HG02571 (cell line): Measurements from ENCODE around the gene TIAL1.
A peak's percentile ranks its signal among the peaks of the same experiment; 100 is the strongest.
"Not testable (repeated sequence)": the region's sequence is repeated elsewhere in the genome, so short reads cannot be mapped to it uniquely, and the experiment has no call there.

Experiments used
- ATAC-seq: cut with Tn5 transposase; IDR thresholded peaks from one replicate; pipeline ENCODE4 v1.9.1; 2021; ENCODE audit warnings: mild to moderate bottlenecking, moderate library complexity; ENCODE audit not compliant: unreplicated experiment

The TIAL1 gene

DNA sequence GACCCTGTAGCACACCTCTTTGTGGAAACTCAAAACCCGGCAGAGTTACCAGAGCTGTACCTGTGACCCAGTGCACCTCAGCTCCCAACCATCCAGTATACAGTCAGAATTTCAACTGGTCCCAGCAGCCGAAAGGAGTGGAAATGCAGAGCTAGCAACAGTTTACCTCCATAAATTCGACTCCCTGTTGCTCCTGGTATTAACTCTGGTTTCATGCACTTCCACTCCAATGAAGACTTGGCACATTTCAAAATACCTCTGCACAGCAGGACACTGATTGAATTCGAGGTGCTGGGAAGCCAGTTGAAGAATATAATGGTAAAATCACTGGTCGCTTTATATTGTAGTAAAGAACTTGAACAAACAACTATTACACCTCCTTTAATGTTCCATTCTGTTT lies 17.9 kb upstream of the TIAL1 start:
- no peak for ATAC-seq

DNA sequence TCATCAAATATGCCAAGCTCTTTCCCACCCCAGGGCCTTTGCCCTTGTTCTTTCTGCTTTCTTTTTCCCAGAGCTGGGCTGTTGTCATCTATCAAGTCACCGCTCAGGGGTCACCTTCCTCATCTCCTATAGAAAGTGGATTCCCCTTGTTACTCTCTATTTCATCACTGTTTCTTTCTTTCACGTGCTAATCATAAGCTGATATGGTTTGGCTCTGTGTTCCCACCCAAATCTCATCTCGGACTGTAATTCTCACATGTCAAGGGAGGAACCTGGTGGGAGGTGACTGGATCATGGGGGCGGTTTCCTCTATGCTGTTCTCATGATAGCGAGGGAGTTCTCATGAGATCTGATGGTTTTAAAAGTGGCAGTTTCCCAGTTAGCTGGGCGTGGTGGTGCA lies 17.0 kb upstream of the TIAL1 start:
- no peak for ATAC-seq

DNA sequence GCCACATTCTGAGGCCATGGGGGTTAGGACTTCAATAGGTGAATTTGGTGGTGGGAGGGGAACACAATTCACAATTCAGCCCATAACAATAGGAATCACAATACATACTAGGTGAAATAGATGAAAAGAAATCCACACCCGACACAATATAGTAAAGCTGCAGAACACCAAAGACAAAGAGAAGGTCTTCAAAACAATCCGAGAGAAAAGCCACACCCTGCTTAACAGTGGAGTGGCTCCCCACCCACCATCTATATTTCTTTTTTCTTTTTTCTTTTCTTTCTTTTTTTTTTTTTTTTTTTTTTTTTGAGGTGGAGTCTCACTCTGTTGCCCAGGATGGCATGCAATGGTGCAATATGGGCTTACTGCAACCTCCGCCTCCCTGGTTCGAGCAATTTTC lies 14.7 kb upstream of the TIAL1 start:
- ATAC-seq: no peak

DNA sequence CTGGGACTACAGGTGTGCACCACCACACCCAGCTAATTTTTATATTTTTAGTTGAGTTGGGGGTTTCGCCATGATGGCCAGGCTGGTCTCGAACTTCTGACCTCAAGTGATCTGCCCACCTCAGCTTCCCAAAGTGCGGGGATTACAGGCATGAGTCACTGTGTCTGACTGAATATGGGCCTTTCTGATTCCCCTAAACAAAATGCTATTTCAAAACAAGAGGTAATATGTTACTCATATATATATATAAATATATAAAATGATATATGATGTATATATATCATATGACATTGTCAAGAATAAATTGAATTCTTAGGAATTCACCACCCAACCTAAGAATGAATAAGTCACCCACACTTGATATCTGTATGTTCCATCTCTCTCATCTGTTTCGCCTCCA lies 12.8 kb upstream of the TIAL1 start:
- no peak for ATAC-seq

DNA sequence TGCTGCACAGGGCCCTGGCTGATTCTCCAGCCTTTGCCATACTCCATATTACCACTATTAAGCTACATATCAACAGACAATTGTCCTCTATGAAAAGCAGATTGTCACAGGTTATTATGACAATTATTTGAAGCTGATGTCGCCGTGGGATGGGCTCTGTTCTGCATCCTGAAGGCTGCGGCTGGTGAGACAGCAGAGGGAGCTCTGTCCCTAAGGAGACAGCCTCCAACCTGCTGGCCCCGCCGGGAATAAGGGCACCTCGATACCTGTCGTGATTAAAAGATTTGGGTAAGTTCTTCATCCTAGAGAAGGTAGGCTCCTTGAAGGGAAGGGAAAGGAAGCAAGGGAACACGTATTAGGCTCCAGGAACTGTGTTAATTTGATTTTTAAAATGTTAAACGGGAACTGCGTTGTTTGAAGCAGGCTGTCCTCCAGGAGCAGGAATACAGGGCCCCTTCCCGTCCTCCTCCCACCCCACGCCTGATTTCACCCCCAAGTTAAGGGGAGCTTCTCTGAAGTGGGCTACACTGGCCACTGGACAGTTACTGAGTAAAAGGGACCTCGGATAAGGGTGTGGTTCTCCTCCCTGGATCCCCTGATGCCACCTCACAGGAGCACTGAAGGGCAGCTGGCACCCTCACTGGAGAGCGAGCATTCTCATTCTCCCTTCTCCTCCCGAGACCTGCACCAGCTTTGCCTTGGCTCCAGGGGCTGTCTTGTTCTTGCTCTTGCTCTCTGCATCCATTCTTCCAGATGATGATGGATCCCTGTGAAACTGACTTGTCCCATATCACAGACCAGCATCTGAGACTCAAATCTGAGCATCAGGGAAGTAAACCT lies 11.8 kb upstream of the TIAL1 start:
- ATAC-seq: no peak

DNA sequence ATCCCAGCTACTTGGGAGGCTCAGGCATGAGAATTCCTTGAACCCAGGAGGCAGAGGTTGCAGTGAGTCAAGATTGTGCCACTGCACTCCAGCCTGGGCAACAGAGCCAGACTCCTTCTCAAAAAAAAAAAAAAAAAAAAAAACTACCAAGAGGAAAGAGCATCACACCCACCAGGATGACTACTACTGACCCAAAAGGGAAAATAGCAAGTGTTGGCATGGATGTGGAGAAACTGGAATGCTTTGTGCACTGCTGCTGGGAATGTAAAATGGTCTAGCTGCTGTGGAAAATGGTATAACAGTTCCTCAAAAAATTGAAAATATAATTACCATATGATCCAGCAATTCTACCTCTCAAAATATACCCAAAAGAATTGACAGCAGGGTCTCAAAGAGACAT lies 7.7 kb upstream of the TIAL1 start:
- ATAC-seq: no peak

DNA sequence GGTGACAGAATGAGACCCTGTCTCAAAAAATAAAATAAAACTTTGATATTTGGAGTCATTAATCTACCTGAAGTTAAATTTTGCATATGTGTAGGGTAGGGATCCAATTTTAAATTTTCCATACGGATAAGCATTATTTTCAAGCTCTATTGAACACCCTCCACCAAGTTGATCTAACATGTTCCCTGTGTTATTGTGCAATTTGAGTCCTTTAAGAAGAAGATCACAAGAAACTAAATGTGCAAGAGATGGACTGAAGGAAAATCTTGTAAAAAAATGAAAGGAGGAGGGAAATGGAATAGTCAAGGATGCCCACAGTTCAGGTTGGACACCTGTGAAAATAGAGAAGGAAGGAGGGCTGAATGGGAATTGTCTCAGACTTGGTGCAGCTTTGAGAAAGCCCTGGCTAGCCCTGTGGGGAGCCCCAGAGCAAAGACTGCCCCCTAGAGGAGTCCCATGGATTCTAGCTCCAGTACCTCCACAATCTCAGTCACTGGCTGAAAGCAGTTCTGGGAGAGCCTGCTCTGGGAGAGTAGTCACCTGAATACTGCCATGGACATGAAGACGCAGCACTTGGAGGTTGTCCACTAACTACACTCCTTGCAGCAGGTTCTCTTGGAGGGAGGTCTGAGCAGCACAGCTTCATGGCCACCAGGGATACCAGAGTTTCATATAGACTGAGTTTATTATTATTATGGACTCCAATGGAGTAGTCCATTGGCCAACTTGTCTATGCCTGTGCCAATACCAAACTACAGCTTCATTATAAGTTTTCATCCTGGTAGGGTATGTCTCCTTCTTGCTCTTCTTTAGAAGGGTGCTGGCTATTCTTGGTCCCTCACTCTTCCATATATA lies 5.7 kb upstream of the TIAL1 start:
- ATAC-seq: no peak

DNA sequence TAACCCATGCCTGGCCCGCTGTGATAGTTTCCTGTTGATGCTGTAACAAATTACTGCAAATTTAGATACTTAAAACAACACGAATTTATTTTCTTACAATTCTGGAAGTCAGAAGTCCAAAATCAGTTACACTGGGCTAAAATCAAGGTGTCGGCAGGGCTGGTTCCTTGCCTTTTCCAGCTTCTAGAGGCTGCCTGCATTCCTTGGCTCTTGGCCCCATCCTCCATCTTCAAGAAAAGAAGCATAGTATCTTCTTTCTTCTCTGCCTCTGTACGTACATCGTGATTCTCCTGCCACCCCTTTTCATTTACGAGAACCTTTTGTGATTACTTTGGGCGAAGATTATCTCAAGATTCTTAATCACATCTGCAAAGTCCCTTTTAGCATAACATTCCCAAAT lies 1.6 kb upstream of the TIAL1 start:
- ATAC-seq: no peak

DNA sequence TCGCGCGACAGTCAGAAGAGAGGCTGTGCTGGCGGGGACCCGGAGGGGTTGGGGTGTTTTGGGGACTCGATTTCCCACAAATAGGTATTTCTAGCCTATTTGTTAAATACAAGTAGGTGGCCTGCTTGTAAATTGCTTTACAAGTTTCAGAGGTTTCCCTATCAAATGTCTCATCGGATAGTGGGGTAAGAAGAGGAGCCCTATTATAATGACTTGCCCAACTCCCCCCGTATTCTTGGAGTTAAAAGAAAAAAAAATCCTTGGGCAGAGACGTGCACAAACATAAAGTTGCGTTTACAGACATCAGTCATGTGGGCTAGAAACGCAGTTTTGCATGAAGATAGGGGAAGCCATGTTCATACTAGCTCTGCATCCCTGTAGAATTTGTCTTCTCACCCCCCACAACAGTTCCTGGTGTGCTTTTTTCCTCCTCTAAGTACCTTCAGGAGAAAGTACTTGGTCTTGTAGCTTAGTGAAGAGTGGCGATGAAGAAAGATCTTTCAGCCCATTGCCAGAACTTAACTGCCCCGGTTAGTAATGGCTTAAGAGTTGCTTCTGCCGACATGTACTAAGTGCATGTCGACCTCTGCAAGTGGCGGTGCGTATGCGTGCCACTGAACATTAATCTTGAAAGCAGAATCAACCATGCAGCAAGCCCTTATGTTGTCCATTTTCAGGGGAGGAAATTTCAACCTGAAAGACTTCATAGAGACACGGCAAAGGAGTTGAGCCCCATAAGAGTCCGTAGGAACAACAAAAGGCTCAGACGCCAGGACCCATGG lies 832 bp upstream of the TIAL1 start:
- ATAC-seq: no peak

DNA sequence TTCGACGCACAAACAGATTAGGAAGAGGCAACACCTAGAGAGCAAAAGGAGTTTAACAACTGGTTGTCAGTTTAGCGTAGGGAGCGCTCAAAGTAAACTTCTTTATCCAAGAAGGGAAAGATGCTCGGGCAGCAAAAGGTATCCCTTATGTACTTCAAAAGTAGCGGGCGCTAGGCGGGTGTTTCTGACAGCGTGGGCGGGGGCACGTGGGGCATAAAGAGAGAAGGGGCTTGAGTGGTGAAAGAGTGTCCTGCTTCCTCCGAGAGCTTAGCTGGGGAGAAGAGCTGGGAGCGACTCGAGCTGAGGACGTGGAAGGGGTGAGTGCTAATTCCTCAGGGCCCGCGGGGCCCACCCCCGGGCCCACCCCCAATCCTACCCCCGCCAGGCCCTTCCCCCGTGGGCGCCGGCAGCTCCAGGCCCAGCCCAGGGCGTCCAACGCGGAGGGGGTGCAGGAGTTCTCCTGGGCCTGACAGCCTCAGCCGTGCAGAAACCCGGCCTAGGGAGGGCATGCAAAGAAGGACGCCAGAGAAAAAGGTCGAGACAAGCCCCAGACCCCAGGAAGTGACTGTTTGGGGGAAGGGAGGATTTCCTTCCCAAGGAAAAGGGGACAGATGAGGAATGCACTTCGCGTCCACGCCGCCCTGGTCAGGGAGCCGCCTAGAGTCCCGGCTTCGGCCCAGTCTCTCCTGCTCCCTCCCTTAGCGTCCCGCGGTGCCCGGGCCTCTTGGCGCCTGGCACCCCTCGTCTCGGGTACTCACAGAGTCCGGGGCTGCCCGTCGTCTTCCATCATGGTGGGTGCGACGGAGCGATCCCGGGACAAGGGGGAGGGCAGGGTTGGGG lies 868 bp downstream of the TIAL1 start:
- ATAC-seq: peak; percentile 7

DNA sequence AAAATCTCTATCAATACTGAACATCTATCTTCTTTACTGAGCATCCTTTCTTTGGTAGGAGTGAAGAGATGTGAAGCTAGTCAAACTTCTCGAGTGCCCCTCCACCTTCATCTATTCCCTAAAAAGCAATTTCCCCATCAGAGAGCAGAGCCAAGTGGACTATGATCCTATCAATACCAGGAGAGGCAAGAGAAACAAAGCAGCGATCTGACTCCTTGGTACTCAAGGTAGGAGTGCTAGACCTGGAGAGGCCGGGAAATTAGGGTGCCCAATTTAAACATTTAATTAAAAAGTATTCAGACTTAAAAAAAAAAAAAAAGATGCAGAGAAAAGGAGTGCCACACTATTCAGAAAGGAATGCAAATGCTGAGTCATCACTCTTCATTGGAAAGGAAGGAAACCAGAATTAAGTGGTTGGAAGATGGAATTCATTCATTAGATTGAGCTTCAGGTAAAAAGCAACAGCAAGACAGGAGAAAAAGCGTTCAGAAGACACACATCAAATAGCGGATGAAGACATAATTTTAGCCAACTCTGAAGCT lies 1.6 kb downstream of the TIAL1 start:
- no peak for ATAC-seq

DNA sequence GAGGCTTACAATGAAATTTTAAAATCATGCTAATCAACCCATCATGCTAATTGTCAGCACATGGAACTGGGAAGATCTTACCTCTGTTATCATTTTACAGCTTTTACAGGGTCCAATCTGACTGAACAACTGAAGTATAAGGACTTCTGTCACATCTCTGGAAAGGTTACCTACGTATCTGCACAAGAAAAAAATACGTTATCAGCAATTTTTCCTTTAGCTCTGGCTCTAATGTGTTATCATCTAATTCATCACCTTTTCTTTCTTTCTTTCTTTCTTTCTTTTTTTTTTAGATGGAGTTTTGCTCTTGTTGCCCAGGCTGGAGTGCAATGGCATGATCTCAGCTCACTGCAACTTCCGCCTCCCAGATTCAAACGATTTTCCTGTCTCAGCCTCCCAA lies 8.7 kb downstream of the TIAL1 start:
- ATAC-seq: no peak

DNA sequence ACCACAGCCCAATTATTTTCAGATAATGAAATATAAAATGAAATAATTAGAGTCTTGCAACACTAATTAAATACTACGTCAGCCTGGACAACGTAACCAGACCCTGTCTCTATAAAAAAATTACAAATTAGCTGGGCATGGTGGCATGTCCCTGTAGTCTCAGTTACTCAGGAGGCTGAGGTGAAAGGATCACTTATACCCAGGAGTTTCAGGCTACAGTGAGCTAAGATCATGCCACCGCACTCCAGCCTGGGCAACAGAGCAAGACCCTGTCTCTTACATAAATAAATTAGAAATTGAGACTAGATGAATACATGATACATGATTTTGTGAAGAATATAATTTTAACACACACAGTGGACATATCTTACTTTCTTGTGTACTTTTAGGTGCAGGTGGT lies 18.4 kb downstream of the TIAL1 start:
- ATAC-seq: no peak

DNA sequence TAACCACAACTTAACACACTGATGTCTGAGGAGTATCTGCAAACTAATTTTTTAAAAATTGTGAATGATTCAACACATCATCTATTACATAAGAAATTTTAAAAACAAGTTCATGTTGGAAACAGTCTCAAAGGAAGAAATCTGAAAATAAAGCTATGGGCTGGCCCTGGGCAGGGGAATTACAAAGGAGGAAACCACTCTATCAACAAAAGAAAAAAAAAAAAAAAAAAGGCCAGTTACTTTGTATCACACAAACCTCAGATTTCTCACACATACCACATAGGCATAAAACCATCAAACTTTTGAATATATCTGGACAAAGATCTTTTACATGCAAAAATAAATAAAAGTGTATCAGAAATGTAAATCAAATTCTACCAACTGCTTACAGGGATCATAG lies 20.8 kb downstream of the TIAL1 start:
- no peak for ATAC-seq

DNA sequence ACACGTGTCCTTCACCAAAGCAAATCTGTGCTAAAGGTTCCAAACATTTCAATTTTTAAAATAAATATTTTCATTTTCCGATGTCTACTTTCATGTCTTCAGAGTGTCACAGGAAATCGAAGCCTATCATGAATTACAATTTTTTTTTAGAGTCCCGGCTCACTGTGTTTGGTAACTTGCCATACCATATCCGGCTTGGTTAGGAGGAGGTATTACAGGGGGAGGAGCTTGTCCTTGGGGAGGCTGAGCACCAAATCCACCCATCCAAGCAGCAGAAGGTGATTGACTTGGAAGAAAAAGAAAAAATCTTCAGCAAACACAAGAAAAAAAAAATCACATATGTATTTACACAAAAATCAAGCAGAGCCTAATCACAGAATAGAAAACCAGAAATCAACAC lies 21.3 kb downstream of the TIAL1 start:
- ATAC-seq: no peak

DNA sequence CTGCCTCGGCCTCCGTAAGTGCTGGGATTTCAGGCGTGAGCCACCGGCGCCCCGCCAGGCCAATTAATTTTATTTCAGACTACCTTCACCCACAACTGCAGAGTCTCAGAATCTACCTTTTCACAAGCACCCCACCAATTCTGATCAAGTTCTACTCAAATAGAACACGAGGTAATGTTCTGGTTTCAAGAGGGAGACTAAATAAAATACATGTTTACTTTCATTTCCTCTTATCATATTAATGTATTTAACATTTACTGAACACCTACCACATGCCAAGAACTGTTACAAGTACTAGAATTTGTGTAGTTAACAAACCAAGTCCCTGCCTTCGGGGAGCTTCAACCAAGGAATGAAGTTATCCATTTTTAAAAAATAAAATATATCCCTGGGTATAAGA lies 28.8 kb downstream of the TIAL1 start:
- ATAC-seq: no peak

DNA sequence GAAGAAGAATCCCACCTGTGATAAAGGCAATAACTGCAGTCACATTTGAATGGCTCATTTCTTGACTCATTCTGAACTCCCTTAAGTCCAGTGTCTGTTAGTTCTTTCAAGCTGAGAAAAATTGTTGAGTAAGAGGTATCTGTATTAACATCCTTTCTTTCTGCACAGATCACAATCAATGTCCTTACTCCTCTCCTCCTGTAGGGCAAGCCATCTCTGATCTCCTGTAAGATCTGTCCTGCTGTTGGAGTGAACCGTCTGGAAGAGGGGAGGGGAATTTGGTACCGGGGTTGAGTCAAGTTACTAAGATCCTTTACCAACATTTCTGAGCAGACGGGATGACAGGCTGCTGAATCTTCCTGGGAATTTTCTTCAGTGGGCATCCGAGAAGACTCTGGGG lies 34.7 kb downstream of the TIAL1 start:
- no peak for ATAC-seq

DNA sequence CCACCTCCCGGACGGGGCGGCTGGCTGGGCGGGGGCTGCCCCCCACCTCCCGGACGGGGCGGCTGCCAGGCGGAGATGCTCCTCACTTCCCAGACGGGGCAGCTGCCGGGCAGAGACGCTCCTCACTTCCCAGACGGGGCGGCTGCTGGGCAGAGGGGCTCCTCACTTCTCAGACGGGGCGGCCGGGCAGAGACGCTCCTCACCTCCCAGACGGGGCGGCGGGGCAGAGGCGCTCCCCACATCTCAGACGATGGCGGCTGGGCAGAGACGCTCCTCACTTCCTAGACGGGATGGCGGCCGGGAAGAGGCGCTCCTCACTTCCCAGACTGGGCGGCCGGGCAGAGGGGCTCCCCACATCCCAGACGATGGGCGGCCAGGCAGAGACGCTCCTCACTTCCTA lies 37.3 kb downstream of the TIAL1 start:
- not testable (repeated sequence) for ATAC-seq

DNA sequence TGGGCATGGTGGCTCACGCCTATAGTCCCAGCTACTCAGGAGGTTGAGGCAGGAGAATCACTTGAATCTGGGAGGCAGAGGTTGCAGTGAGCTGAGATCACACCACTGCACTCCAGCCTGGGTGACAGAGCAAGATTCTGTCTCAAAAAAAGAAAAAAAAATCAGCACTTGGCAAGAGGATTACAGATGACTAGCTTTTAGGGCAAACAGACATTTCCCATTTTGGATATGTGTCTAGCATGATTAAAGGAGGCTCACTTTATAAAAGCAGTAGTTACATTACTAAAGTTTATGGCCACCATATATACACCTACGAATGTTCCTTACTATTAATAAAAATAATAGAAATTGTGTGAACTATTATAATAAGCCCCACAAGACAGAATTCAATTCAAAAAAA lies 40.7 kb downstream of the TIAL1 start:
- ATAC-seq: not testable (repeated sequence)

DNA sequence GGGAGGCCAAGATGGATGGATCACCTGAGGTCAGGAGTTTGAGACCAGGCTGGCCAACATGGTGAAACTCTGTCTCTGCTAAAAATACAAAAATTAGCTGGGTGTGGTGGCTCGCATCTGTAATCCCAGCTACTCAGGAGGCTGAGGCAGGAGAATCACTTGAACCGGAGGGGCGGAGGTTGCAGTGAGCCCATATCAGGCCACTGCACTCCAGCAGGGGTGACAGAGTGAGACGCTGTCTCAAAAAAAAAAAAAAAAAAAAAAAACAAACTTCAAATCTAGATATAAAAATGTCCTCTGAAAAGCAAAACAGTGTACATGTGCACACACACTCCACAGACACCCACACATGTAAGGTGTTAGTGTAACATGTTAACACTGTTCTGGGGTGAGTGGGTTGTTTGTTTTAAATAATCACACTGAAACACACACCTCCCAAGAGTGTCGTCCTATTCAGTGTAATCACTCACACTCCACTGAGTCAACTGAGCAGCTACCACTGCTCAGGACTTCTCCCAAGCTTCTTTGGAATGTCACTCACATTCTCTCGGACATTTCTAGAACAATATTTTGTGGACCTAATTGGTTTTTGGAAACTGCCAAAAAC lies 41.5 kb downstream of the TIAL1 start:
- ATAC-seq: no peak
